Hepatocyte (in vitro differentiated cells): ENCODE data around the gene PRKAR1B.

Experiments used
- EZH2 ChIP-seq: fragments of 200-600 bp; sonication (generic); IDR thresholded peaks from 2 replicates; pipeline ENCODE4 v1.6.1; 2016; ENCODE audit warnings: antibody characterized with exemption, mild to moderate bottlenecking, borderline replicate concordance
- EZH2phosphoT487 ChIP-seq: fragments of 200-600 bp; sonication (generic); IDR thresholded peaks from one replicate; pipeline ENCODE4 v1.6.1; 2018; ENCODE audit warnings: antibody characterized with exemption, mild to moderate bottlenecking, low read depth, moderate library complexity; ENCODE audit not compliant: unreplicated experiment, severe bottlenecking

DNA sequence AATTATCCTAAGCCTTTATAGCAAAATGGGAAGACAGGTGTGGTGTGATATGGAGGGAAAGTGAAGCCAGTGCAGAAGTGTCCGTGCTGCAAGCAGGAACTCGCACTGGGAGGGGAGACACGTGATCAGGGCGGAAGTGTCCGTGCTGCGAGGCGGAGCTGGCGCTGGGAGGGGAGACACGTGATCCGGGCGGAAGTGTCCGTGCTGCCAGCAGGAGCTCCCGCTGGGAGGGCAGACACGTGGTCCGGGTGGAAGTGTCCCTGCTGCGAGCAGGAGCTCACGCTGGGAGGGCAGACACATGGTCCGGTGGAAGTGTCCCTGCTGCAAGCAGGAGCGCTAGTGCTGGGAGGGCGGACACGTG is 40.5 kb upstream of the PRKAR1B start:
- TF ChIP-seq EZH2 (no peak), EZH2phosphoT487 (no peak)
